ENCODE results near the gene DPH7.

- TF ChIP-seq CTCF (IDR thresholded peaks at IDR 0.05), result no peak
- TF ChIP-seq POLR2A (IDR thresholded peaks at IDR 0.05), result no peak
Observed at GRCh38 chr9:137547687-137548543, 30.8 kb downstream of the DPH7 start.
